B cell (primary cell): ENCODE data around the gene CSF2RB. TPM values are rescaled to one million over a fixed set of nuclear protein-coding genes. Genes with fewer than 3 reads are reported as not detected.

ENCODE experiments used
- ATAC-seq: fragments of 200-7000 bp; cut with Tn5 transposase; one replicate; pipeline ENCODE4 v1.10.0; 2021; ENCODE audit warnings: low read depth, mild to moderate bottlenecking, moderate number of reproducible peaks, moderate library complexity
- CTCF ChIA-PET: fragments of 350-600 bp; sonication (Branson Sonifier 250); formaldehyde crosslinking; loops from one replicate; lab custom pipeline; 2021; ENCODE audit warnings: antibody characterized with exemption, inconsistent platforms; lab: Charles Lee
- POLR2A ChIA-PET: fragments of 350-600 bp; sonication (Branson Sonifier 250); formaldehyde crosslinking; loops from one replicate; lab custom pipeline; 2021; ENCODE audit warnings: antibody characterized with exemption; lab: Charles Lee
- DNase-seq: peaks from one replicate; pipeline ENCODE4 v3.0.0; 2013
- H2AFZ ChIP-seq: 2 replicates; pipeline ENCODE4 v1.6.1; 2012; ENCODE audit warnings: mild to moderate bottlenecking, low read depth, low read length; ENCODE audit not compliant: insufficient read depth, poor library complexity, severe bottlenecking
- H3K27ac ChIP-seq, 2 donors: 1 replicate in 1 of 2; 2 replicates in 1 of 2; pipeline ENCODE4 v1.5.1; 2012 to 2013; ENCODE audit warnings: low read length in 2 of 2, mild to moderate bottlenecking in 2 of 2, moderate library complexity in 1 of 2
- H3K27me3 ChIP-seq, 4 experiments: fragments of 200-600 bp in 1 of 4; sonication (generic) in 1 of 4; replicated peaks in 1 of 4; 1 replicate in 2 of 4; 2 replicates in 2 of 4; pipeline versions ENCODE4 v1.6.1 to v1.7.0; 2013 to 2016; ENCODE audit warnings: low read length in 3 of 4, mild to moderate bottlenecking in 2 of 4, mixed read lengths in 1 of 4, moderate library complexity in 1 of 4; ENCODE audit not compliant: insufficient read depth in 4 of 4, control insufficient read depth in 3 of 4; ENCODE audit errors: control extremely low read depth in 1 of 4
- H3K36me3 ChIP-seq, 2 experiments: replicated peaks in 1 of 2; 1 replicate in 1 of 2; 2 replicates in 1 of 2; pipeline versions ENCODE4 v1.6.1 to v1.7.1; 2013; ENCODE audit warnings: low read length in 1 of 2; ENCODE audit not compliant: insufficient read depth in 2 of 2, control insufficient read depth in 1 of 2; ENCODE audit errors: control extremely low read depth in 1 of 2, extremely low read depth in 1 of 2
- H3K4me1 ChIP-seq, 2 donors: fragments of 200-600 bp in 1 of 2; sonication (generic) in 1 of 2; 1 replicate in 1 of 2; 2 replicates in 1 of 2; pipeline versions ENCODE4 v1.5.1 to v1.6.1; 2013 to 2017; ENCODE audit warnings: low read length in 2 of 2; ENCODE audit not compliant: control insufficient read depth in 2 of 2, insufficient read depth in 2 of 2
- H3K4me2 ChIP-seq: replicated peaks from 2 replicates; pipeline ENCODE3; 2012; ENCODE audit warnings: mild to moderate bottlenecking, low read depth, low read length; ENCODE audit not compliant: poor library complexity, severe bottlenecking
- H3K4me3 ChIP-seq, 5 experiments: fragments of 200-600 bp in 1 of 5; sonication (generic) in 1 of 5; 1 replicate in 3 of 5; 2 replicates in 2 of 5; pipeline versions ENCODE4 v1.5.1 to v1.7.0; 2011 to 2016; ENCODE audit warnings: low read length in 4 of 5, mild to moderate bottlenecking in 4 of 5, low read depth in 2 of 5, control low read depth in 1 of 5, moderate library complexity in 1 of 5; ENCODE audit not compliant: insufficient read depth in 1 of 5; ENCODE audit errors: control extremely low read depth in 1 of 5, extremely low read depth in 1 of 5
- H3K79me2 ChIP-seq: fragments of 200-600 bp; sonication (generic); one replicate; pipeline ENCODE4 v1.6.0; 2016; ENCODE audit warnings: low read length; ENCODE audit not compliant: control insufficient read depth, insufficient read depth
- H3K9ac ChIP-seq: fragments of 200-600 bp; sonication (generic); 2 replicates; pipeline ENCODE4 v1.6.1; 2017; ENCODE audit warnings: mild to moderate bottlenecking, low read length, moderate library complexity
- H3K9me3 ChIP-seq, 3 donors: one replicate each; pipeline versions ENCODE4 v1.6.1 to v1.7.1; 2013; ENCODE audit warnings: low read length in 2 of 3; ENCODE audit not compliant: control insufficient read depth in 2 of 3, insufficient read depth in 1 of 3; ENCODE audit errors: control extremely low read depth in 1 of 3
- H4K20me1 ChIP-seq: 2 replicates; pipeline ENCODE4 v1.6.0; 2012; ENCODE audit warnings: mild to moderate bottlenecking, low read length; ENCODE audit not compliant: insufficient read depth, control insufficient read depth, poor library complexity, severe bottlenecking
- H3K27ac Mint-ChIP-seq: one replicate; pipeline ENCODE4 v1.8.0; 2021; ENCODE audit warnings: mixed read lengths
- H3K27me3 Mint-ChIP-seq: one replicate; pipeline ENCODE4 v1.8.0; 2021; ENCODE audit warnings: mixed read lengths
- H3K4me1 Mint-ChIP-seq: one replicate; pipeline ENCODE4 v1.8.0; 2021; ENCODE audit warnings: mixed read lengths
- H3K4me3 Mint-ChIP-seq: one replicate; pipeline ENCODE4 v1.8.0; 2021; ENCODE audit warnings: mixed read lengths
- H3K9me3 Mint-ChIP-seq: one replicate; pipeline ENCODE4 v1.8.0; 2022; ENCODE audit warnings: mixed read lengths; ENCODE audit not compliant: insufficient read depth
- CTCF ChIP-seq: fragments of 200-600 bp; IDR thresholded peaks from one replicate; pipeline ENCODE4 v1.8.0; 2022; ENCODE audit warnings: antibody characterized with exemption, mild to moderate bottlenecking
- EZH2 ChIP-seq: IDR thresholded peaks from 2 replicates; pipeline ENCODE4 v1.6.1; 2012; ENCODE audit warnings: borderline replicate concordance, low read depth, mild to moderate bottlenecking, moderate library complexity, low read length; ENCODE audit not compliant: insufficient read depth, poor library complexity, severe bottlenecking
- WGBS: methylation state at CpG from one replicate; pipeline ENCODE4 v1.1.5; 2013; ENCODE audit warnings: missing lambda C conversion rate; ENCODE audit not compliant: insufficient coverage; 5-methylcytosine and 5-hydroxymethylcytosine counted together
- intact Hi-C: fragments of 100-400 bp; cut with micrococcal nuclease; formaldehyde crosslinking; loops from one replicate; pipeline ENCODE4 v1.10.0; 2022
- polyA plus RNA-seq: library from polyadenylated mRNA; depleted of rRNA; stranded (reverse); fragments of >200 nt; gene quantifications from 2 replicates; pipeline ENCODE4 v1.2.3, GENCODE V29; 2012
- total RNA-seq, 2 donors: library from RNA; stranded (reverse); fragments of 120-200 nt in 1 of 2; gene quantifications; 1 replicate in 1 of 2; 2 replicates in 1 of 2; pipeline versions ENCODE4 v1.2.3 to v1.2.4, GENCODE V29; 2013 to 2022

The CSF2RB gene
- total and polyA plus RNA-seq, 2 donors (not counting 1 experiment from before 2014, with no cell fraction given): 22.0 to 39.7 TPM

- ChIA-PET POLR2A (interaction anchor here (0.7 to 2.1 kb wide), 4 partner anchors 68 to 196 kb away, joined by 3 to 8 read pairs (median 4); no protein-coding TSS in a partner anchor), CTCF (interaction anchor here (0.6 to 9.6 kb wide), 34 partner anchors 9 to 466 kb away, joined by 3 to 62 read pairs (median 6); partner anchors contain the start of genes CSF2RB, IFT27, KCTD17 and MPST)
- TF ChIP-seq EZH2 (no peak), CTCF (peak; percentile 52)
- intact Hi-C loops: loop anchor here (1.0 to 5.0 kb wide), 3 partner anchors 42 to 450 kb away; partner anchors contain the start of genes EIF3D, MPST and TST
- no peaks in the 10 kb centered on the region for H3K9me3 Mint-ChIP-seq
- no peaks in the 10 kb centered on the region for H4K20me1 ChIP-seq
- H3K9me3 ChIP-seq: no peaks in the 10 kb centered on the region
- ATAC-seq (peak; percentile 90), DNase-seq (peak; percentile 85)
- H3K4me2 ChIP-seq: peak overlapping the region; percentile 89
- peak overlapping the region; percentile 5 to 71 for H3K27ac ChIP-seq
- 15% methylated on average over 9 of the region's 13 CpGs for WGBS
- no peaks in the 10 kb centered on the region for H3K79me2 ChIP-seq
- H3K4me3 Mint-ChIP-seq: peak overlapping the region; percentile 98
- peak overlapping the region; percentile 55 to 93 (median 73) for H3K4me3 ChIP-seq
- no peaks in the 10 kb centered on the region for H3K36me3 ChIP-seq
- peaks cover 0 to 1% (median 0%) of the 10 kb centered on the region in 4 experiments for H3K27me3 ChIP-seq
- H3K27me3 Mint-ChIP-seq: no peaks in the 10 kb centered on the region
- peak overlapping the region; percentile 96 for H3K27ac Mint-ChIP-seq
- peaks cover 0 to 11% of the 10 kb centered on the region in 2 donors for H3K4me1 ChIP-seq
- peak overlapping the region; percentile 98 for H2AFZ ChIP-seq
- H3K4me1 Mint-ChIP-seq: peaks cover 9% of the 10 kb centered on the region
- H3K9ac ChIP-seq: peak overlapping the region; percentile 79
Observed at GRCh38 chr22:36977401-36977861, 64.0 kb downstream of the CSF2RB start.
